HepG2 (cell line): ENCODE measurements around the gene RPL23. TPM values are rescaled to one million over a fixed set of nuclear protein-coding genes. Genes with fewer than 3 reads are reported as not detected.

Source experiments
- FOXO4 ChIP-seq: sonication (generic); formaldehyde crosslinking; conservative IDR thresholded peaks from 2 replicates; pipeline ENCODE4 v1.8.1; 2023; ENCODE audit warnings: missing genetic modification reagents
- MIER2 ChIP-seq: IDR thresholded peaks from 2 replicates; pipeline ENCODE4 v1.6.1; 2016; ENCODE audit warnings: missing biosample characterization, missing genetic modification reagents
- RBM22 ChIP-seq: fragments of 200-400 bp; formaldehyde crosslinking; optimal IDR thresholded peaks from 2 replicates; pipeline ENCODE3; 2017; ENCODE audit warnings: mild to moderate bottlenecking, low read length, moderate library complexity
- SYNCRIP ChIP-seq: fragments of 200-400 bp; formaldehyde crosslinking; IDR thresholded peaks from 2 replicates; pipeline ENCODE4 v1.6.1; 2018; ENCODE audit warnings: mild to moderate bottlenecking, low read depth, low read length; ENCODE audit not compliant: insufficient read depth
- ZNF142 ChIP-seq: sonication (generic); formaldehyde crosslinking; IDR thresholded peaks from 2 replicates; pipeline ENCODE4 v1.4.0; 2020; ENCODE audit warnings: missing genetic modification reagents
- polyA plus RNA-seq, 8 experiments: library from polyadenylated mRNA; depleted of rRNA in 3 of 8; stranded (reverse) in 7 of 8; unstranded in 1 of 8; fragments of >200 nt; fragmentation: Illumina TruSeq in 4 of 8; extraction: Trizol in 4 of 8; gene quantifications; 2 replicates each; pipeline versions ENCODE4 v1.2.1 to v1.2.3, GENCODE V29; 2011 to 2016; ENCODE audit warnings: low read depth in 4 of 8, missing spikeins in 1 of 8, mixed read lengths in 1 of 8; ENCODE audit not compliant: insufficient read depth in 1 of 8
- total RNA-seq, 5 experiments: library from RNA; depleted of rRNA; stranded (reverse); fragments of >200 nt; fragmentation: Illumina TruSeq; extraction: Trizol; gene quantifications; 2 replicates each; pipeline ENCODE4 v1.2.3, GENCODE V29; 2016; ENCODE audit warnings: low read depth in 1 of 5
- TF ChIP-seq, protein P1 (sequence below): sonication (generic); formaldehyde crosslinking; IDR thresholded peaks from 2 replicates; pipeline ENCODE4 v1.4.0; 2020; ENCODE audit warnings: mild to moderate bottlenecking, missing genetic modification reagents
- TF ChIP-seq, protein P2 (sequence below): sonication (generic); formaldehyde crosslinking; conservative IDR thresholded peaks from 2 replicates; pipeline ENCODE4 v1.4.0; 2020; ENCODE audit warnings: mild to moderate bottlenecking, missing genetic modification reagents, moderate library complexity

The RPL23 gene
- total and polyA plus RNA-seq, 2 of the 13 experiments (the other 11 are each of a cell fraction or from before 2014, with no cell fraction given) = 2,790 to 4,860 TPM

- TF ChIP-seq, protein P1, sequence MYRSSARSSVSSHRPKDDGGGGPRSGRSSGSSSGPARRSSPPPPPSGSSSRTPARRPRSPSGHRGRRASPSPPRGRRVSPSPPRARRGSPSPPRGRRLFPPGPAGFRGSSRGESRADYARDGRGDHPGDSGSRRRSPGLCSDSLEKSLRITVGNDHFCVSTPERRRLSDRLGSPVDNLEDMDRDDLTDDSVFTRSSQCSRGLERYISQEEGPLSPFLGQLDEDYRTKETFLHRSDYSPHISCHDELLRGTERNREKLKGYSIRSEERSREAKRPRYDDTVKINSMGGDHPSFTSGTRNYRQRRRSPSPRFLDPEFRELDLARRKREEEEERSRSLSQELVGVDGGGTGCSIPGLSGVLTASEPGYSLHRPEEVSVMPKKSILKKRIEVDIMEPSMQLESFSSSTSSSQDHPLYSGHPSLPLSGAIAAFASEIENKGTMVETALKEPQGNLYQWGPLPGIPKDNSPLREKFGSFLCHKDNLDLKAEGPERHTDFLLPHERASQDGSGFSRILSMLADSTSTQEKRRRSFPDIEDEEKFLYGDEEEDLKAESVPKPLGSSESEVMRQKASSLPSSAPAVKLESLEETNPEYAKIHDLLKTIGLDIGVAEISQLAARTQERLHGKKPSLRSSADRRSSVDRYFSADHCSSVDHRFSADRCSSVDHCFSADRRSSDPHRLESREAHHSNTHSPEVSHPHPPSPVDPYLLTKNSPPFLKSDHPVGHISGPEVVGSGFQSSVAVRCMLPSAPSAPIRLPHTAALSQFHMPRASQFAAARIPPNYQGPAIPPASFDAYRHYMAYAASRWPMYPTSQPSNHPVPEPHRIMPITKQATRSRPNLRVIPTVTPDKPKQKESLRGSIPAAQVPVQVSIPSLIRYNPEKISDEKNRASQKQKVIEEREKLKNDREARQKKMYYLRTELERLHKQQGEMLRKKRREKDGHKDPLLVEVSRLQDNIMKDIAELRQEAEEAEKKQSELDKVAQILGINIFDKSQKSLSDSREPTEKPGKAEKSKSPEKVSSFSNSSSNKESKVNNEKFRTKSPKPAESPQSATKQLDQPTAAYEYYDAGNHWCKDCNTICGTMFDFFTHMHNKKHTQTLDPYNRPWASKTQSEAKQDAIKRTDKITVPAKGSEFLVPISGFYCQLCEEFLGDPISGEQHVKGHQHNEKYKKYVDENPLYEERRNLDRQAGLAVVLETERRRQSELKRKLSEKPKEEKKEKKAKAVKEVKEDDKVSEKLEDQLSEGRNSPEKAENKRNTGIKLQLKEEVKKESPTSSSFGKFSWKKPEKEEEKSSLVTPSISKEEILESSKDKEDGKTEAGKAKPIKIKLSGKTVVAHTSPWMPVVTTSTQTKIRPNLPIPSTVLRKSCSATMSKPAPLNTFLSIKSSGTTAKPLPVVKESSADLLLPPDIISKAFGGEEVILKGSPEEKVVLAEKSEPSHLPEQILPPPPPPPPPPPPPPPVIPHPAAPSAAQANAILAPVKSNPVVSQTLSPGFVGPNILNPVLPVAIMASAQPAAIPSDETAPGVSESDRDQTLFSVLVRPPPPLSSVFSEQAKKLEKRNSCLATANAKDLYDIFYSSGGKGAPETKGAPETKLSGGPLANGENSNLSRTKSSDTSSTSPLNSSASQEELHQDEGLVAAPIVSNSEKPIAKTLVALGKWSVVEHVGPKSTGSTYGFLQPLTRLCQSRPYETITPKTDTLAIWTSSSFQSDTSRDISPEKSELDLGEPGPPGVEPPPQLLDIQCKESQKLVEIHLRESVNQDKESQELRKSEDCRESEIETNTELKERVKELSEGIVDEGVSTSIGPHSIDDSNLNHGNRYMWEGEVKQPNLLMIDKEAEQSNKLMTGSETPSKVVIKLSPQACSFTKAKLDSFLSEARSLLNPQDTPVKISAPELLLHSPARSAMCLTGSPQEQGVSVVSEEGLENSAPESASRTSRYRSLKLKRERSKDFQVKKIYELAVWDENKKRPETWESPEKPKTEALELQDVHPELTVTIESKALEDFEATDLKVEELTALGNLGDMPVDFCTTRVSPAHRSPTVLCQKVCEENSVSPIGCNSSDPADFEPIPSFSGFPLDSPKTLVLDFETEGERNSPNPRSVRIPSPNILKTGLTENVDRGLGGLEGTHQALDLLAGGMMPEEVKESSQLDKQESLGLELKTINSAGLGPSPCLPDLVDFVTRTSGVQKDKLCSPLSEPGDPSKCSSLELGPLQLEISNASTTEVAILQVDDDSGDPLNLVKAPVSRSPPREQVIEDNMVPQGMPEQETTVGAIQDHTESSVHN (CRISPR knock-in tag) = peak; percentile 14; the same call in 1 of the 2 replicates
- peak; percentile 53 for TF ChIP-seq RBM22
- TF ChIP-seq MIER2 (CRISPR knock-in tag) = no peak; the same call in 1 of the 2 replicates
- TF ChIP-seq FOXO4 = no peak
- no peak for TF ChIP-seq ZNF142 (CRISPR knock-in tag)
- TF ChIP-seq, protein P2, sequence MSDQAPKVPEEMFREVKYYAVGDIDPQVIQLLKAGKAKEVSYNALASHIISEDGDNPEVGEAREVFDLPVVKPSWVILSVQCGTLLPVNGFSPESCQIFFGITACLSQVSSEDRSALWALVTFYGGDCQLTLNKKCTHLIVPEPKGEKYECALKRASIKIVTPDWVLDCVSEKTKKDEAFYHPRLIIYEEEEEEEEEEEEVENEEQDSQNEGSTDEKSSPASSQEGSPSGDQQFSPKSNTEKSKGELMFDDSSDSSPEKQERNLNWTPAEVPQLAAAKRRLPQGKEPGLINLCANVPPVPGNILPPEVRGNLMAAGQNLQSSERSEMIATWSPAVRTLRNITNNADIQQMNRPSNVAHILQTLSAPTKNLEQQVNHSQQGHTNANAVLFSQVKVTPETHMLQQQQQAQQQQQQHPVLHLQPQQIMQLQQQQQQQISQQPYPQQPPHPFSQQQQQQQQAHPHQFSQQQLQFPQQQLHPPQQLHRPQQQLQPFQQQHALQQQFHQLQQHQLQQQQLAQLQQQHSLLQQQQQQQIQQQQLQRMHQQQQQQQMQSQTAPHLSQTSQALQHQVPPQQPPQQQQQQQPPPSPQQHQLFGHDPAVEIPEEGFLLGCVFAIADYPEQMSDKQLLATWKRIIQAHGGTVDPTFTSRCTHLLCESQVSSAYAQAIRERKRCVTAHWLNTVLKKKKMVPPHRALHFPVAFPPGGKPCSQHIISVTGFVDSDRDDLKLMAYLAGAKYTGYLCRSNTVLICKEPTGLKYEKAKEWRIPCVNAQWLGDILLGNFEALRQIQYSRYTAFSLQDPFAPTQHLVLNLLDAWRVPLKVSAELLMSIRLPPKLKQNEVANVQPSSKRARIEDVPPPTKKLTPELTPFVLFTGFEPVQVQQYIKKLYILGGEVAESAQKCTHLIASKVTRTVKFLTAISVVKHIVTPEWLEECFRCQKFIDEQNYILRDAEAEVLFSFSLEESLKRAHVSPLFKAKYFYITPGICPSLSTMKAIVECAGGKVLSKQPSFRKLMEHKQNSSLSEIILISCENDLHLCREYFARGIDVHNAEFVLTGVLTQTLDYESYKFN (CRISPR knock-in tag) = 0 out of 2 replicates have a peak, but pooled peaks have one; percentile 29
- no peak for TF ChIP-seq SYNCRIP
Observed at GRCh38 chr17:38870259-38871165, 17.0 kb upstream of the RPL23 start (continued).
